ENCODE data around the gene NUP214.
A peak's percentile ranks its signal among the peaks of the same experiment; 100 is the strongest.

The NUP214 gene

DNA sequence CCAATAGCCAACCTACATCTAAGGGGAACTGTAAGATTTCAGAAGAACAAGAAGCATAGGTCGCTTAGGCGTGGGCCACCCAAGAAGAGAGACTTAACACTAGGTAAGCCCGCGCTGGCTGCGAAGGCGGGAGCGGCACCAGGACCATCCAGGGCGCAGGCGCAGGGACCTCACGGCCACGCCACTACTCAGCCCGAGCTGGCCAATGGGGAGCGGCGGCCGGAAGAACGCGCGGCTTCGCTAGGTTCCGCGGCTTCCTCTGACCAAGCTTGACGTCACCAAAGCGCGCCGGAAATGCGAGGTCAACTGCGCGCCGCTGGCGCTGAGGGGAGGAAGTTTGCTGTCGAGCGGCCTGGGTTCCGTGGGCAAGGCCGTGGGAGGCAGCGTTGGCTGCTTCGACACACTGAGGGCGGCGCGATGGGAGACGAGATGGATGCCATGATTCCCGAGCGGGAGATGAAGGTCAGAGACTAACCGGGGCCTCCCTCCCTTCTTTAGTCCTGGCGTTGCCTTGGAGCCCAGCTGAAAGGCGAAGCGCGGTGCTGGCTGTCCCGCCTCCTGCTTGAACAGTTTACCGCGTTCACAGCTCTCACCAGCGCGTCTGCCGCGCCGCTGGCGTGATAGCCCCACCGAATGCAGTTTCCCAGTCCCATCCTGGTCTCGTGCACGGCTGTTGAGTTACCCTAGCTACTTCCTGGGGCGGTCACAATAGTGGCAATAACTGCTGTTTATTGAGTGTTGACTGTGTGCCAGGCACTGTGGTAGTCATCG lies at the start of gene NUP214:
Gene NUP214, plus strand, starts transcription at position 299 of the 771 bp plus-strand sequence. Its CDS starts 119 bp downstream, at position 418.
- DNase-seq (ENCODE audit: low read depth) = peak; percentile 100

GRCh38 chr9:131076347-131077195 lies 48.8 kb upstream of the NUP214 start:
- DNase-seq (ENCODE audit: low read depth) = no peak

DNA sequence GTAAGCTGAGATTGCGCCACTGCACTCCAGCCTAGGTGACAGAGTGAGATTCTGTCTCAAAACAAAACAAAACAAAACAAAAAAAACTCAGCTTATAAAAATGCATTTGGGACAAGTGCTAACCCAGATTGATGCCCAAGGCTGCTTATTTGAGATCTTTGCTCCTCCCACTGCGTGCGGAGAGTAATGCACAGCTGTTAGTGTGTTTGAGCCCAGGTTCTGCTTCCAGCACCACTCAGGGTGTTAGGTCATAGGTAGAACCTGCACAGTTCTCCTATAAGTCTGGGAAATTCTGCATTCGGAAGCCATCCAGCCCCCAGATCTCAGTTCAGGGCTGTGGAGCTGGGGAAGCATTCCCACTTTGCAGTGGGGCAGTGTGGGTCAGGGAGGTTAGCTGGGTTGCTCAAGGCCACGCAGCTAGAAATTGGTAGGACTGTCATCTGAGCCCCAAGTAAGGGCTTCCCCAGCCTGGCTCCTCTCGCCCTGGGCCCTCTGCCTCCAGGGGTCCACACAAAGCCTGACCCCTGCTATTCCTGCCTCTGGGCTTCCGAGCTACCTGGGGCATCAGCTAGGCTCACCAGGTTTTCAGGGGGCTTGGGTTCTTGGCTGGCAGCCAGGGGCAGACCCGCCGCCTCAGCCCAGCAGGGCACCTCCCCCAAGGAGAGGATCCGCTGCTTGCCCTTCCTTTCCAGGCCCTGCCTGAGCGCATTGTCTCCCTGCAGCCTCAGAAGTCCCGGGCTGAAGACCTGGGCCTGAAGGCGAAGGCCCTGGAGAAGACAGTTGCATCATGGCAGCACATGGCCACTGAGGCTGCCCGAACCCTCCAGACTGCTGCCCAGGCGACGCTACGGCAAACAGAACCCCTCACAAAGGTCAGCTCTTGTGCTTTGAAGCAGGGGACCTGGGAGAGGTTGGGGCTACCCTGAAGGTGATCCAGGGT lies 46.7 kb upstream of the NUP214 start:
- no peak for DNase-seq (ENCODE audit: low read depth)

DNA sequence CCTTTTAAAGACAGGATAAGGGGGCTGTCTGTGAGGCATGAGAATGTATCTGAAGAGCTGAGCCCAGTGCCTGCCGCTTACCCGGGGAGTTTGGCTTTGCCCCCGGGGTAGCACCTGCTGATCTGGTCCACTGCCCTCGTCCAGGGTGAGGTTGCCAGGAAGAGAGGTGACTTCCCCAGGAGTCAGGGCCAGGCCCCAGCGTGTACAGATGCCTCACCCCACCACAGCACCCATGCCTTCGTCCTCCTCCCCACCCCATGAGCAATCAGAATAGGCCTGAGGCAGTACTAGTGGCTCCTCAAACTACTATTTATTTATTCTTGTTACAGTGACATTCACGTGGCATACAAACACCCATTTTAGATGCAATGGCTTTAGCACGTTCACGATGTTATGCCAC lies 44.8 kb upstream of the NUP214 start:
- no peak for DNase-seq (ENCODE audit: low read depth)

DNA sequence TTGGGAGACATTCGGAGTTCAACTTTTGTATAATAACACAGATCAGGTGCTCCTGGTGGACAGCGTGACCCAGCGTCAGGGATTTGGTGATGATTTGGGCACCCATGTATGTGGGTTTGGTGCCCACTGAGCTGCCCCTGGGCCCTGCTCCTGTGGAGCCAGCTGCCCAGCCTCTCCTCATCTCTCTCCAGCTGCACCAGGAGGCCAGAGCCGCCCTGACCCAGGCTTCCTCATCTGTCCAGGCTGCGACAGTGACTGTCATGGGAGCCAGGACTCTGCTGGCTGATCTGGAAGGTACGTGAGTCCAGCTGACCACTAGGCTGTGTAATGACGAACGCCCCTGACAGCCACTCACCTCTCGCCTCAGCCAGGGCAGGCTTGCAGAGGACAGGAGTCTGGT lies 43.5 kb upstream of the NUP214 start:
- DNase-seq (ENCODE audit: low read depth) = no peak

DNA sequence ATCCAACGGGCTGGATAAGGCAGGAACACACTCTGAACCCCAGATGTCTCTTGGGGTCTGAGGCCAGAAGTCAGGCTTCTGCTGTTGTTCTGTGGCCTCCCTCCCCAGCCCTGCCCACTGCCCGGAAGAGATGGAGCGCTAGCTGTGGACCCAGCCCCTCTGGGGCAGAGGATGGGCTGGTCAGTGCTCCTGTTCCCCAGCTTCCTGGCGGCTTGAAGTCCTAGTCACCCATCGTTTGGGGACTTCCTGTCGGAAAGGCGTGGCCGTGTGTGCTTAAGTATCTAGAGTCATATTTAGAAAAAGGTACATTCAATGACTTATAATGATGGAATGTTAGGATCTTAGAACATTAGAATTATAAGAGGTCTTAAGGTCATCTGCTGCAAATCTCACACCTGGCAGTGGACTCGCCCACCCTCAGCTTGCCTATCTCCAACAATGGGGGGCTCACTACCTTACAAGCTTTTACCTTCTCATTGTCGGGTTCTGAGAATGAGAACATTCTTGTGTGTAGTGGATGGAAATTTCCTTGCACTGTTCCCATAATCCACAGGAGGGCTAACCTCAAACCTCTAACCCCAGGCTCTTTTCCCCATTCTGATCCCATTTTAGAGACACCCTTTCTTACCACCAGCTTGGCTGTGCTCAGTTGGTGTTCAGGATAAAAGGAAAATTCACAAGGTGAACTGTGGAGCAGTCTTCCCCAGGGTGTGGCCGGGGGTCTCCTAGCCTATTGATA lies 42.4 kb upstream of the NUP214 start:
- no peak for DNase-seq (ENCODE audit: low read depth)

GRCh38 chr9:131084661-131085369 lies 40.6 kb upstream of the NUP214 start:
- no peak for DNase-seq (ENCODE audit: low read depth)

GRCh38 chr9:131085370-131086122 lies 39.8 kb upstream of the NUP214 start:
- no peak for DNase-seq (ENCODE audit: low read depth)

- no peak for DNase-seq (ENCODE audit: low read depth)
Observed at GRCh38 chr9:131087354-131087893, 38.0 kb upstream of the NUP214 start.

- DNase-seq (ENCODE audit: low read depth) = no peak
Observed at GRCh38 chr9:131090025-131090787, 35.2 kb upstream of the NUP214 start.

GRCh38 chr9:131091352-131091992 lies 33.9 kb upstream of the NUP214 start:
- no peak for DNase-seq (ENCODE audit: low read depth)

DNA sequence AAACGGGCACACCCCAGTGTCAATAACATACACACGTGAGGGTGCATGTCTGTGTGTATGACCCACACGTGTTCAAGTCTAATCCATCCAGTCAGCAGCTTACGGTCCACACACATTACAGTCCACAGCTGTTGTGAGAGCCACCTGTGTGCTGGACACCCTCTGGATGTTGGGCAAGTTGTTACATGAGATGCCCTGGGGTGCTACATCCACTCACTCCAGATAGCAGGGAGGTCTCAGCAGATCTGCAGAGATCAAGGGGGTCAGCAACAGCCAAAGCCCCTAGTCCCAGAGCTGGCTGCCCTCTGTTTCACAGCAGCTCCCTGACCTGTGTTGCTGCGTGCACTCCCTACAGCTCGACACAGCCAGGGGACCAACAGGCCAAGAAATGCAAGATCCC lies 33.4 kb upstream of the NUP214 start:
- no peak for DNase-seq (ENCODE audit: low read depth)

DNA sequence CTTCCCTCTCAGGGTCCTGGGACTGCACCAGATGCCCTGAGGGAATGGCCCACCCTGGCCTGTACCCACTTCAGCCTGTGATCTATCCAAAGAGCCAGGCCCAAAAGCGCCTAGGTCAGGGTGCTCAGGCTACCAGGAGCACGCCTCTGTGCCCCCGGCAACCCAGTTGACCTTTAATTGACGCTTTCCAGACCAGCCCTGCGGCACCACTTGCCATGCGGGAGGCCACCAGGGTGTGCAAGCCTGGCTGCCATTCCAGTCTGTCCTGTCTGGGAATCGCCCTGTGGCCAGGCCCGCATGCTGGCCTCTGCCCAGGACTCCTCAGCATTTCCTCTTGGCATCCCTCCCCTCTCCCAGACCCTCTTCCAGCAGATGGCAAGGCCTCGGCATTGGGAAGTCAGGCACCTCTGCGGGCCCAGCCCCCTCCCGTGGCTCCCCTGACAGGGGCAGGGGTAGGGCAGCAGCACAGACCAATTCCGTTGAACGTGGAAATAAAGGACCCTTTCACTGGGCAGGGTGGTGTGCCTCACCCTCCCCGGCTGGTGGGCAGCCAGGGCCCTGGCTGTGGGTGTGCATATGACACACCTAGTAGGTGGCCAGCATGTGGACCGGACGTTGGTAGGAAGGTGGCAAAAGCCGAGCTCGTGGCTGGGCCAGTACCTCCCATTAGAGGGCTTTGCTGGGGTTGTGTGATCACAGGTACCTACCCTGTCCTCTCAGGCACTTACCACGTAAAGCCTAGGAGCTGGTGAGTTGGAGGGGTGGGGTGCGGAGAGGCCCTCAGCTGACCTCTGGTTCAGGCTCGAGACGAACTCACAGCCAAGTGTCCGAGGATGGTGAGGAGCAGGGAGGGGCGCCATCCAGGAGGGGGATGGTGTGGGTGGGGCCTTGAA lies 32.6 kb upstream of the NUP214 start:
- DNase-seq (ENCODE audit: low read depth) = no peak

DNA sequence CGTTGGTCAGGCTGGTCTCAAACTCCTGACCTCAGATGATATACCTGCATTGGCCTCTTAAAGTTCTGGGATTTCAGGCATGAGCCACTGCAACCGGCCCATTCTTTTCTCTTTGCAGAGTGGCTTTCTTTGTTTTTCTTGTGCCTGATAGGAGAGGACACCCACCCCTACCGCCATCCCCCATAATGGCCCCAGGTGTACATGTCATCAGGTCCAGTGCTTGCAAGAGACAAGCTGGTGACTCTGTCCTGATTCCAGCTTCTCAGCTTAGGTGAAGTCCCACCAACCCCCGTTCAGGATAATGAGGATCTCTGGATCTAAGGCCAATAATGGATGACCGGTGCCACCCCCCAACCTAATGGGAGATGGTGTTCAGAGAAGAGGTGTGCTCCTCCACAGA lies 31.4 kb upstream of the NUP214 start:
- no peak for DNase-seq (ENCODE audit: low read depth)

- no peak for DNase-seq (ENCODE audit: low read depth)
Observed at GRCh38 chr9:131094622-131095021, 30.8 kb upstream of the NUP214 start.

DNA sequence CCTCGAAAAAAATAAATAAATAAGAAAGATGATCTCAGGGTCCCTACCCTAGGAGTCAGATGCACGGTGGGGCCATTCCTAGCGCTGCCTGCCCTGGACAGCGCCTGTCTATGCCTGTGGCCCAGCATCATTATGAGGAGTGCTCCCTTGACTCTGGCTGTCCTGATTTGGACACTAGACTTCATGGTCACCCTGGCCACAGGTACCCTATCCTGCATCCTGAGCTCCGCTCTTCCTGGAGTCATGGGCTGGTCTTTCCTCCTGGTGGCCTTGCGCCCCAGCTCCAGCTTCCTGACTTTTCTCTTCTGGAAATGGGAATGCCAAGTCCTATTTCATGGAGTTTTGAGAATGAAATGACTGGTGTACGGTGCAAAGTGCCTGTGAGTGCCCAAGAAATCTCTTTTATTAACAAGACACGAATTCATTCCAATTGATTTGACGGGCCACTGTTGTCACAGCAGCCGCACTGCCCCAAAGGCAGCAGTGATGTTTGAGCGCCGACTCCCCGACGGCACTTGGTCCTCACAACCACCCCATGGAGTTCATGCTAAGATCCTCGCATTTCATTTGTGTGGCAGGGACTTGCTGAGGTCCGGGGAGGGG lies 29.6 kb upstream of the NUP214 start:
- DNase-seq (ENCODE audit: low read depth) = no peak
